Endothelial cell of umbilical vein (primary cell): ENCODE data around the gene CYP19A1. TPM values are rescaled to one million over a fixed set of nuclear protein-coding genes. Genes with fewer than 3 reads are reported as not detected.

Source experiments
- BruUV-seq: library from RNA; stranded (reverse); fragments of 400-500 nt; replicated peaks from 2 replicates; lab custom pipeline; 2021; lab: Mats Ljungman, UMichigan
- CTCF ChIA-PET: fragments of 300-600, 350-600 bp; sonication (Branson Sonifier 250); formaldehyde crosslinking; loops from one replicate; lab custom pipeline; 2021; ENCODE audit warnings: antibody characterized with exemption, inconsistent platforms; lab: Charles Lee
- POLR2A ChIA-PET: fragments of 300-600, 350-600 bp; sonication (Branson Sonifier 250); formaldehyde crosslinking; loops from one replicate; lab custom pipeline; 2021; ENCODE audit warnings: antibody characterized with exemption, inconsistent platforms; lab: Charles Lee
- DNase-seq: peaks from one replicate; pipeline ENCODE4 v3.0.0-alpha.2; 2011; ENCODE audit warnings: low read depth, low spot score
- FAIRE-seq: peaks from 2 replicates; lab custom pipeline; 2011; peaks lifted over from hg19 to GRCh38; lab: Jason Lieb, UNC
- H2AFZ ChIP-seq: 2 replicates; pipeline ENCODE4 v1.6.0; 2012; ENCODE audit warnings: low read depth, low read length, control low read depth, inconsistent platforms
- H3K27ac ChIP-seq: 2 replicates; pipeline ENCODE4 v1.5.1; 2011; ENCODE audit warnings: low read depth, mild to moderate bottlenecking, control low read depth, low read length, moderate library complexity; ENCODE audit not compliant: insufficient read depth
- H3K27me3 ChIP-seq, 2 experiments: 2 replicates each; pipeline versions ENCODE4 v1.6.0 to v1.6.1; 2011; ENCODE audit warnings: low read length in 2 of 2, mixed read lengths in 1 of 2; ENCODE audit not compliant: control insufficient read depth in 2 of 2, insufficient read depth in 2 of 2
- H3K36me3 ChIP-seq, 2 experiments: 2 replicates in 1 of 2; 3 replicates in 1 of 2; pipeline ENCODE4 v1.5.1; 2011; ENCODE audit warnings: low read length in 2 of 2, mild to moderate bottlenecking in 1 of 2, moderate library complexity in 1 of 2; ENCODE audit not compliant: control insufficient read depth in 2 of 2, insufficient read depth in 2 of 2; ENCODE audit errors: extremely low read depth in 1 of 2
- H3K4me1 ChIP-seq: 3 replicates; pipeline ENCODE4 v1.5.1; 2011; ENCODE audit warnings: mild to moderate bottlenecking, low read length; ENCODE audit not compliant: control insufficient read depth, insufficient read depth; ENCODE audit errors: extremely low read depth
- H3K4me2 ChIP-seq: 2 replicates; pipeline ENCODE4 v1.6.1; 2011; ENCODE audit warnings: low read length, control low read depth, mixed read lengths; ENCODE audit not compliant: insufficient read depth
- H3K4me3 ChIP-seq, 3 experiments: fragments of 200-600 bp in 1 of 3; sonication (generic), shearing (Covaris generic) in 1 of 3; replicated peaks in 1 of 3; 2 replicates each; pipeline ENCODE4 v1.5.1; 2011 to 2016; ENCODE audit warnings: control low read depth in 3 of 3, low read length in 3 of 3, mild to moderate bottlenecking in 2 of 3, inconsistent platforms in 1 of 3, low read depth in 1 of 3, moderate library complexity in 1 of 3; ENCODE audit not compliant: insufficient read depth in 1 of 3
- H3K79me2 ChIP-seq: 2 replicates; pipeline ENCODE4 v1.6.0; 2012; ENCODE audit warnings: low read length, inconsistent platforms; ENCODE audit not compliant: control insufficient read depth, insufficient read depth
- H3K9ac ChIP-seq: replicated peaks from 2 replicates; pipeline ENCODE3; 2011; ENCODE audit warnings: low read length, control low read depth; ENCODE audit not compliant: insufficient read depth; ENCODE audit errors: extremely low read depth
- H3K9me1 ChIP-seq: replicated peaks from 3 replicates; pipeline ENCODE4 v1.6.0; 2011; ENCODE audit warnings: mild to moderate bottlenecking, low read length; ENCODE audit not compliant: control insufficient read depth, insufficient read depth; ENCODE audit errors: extremely low read depth
- H3K9me3 ChIP-seq: replicated peaks from 2 replicates; pipeline ENCODE4 v1.5.1; 2012; ENCODE audit warnings: low read length, inconsistent platforms; ENCODE audit not compliant: control insufficient read depth, insufficient read depth
- H4K20me1 ChIP-seq: replicated peaks from 2 replicates; pipeline ENCODE3; 2011; ENCODE audit warnings: mild to moderate bottlenecking, low read length; ENCODE audit not compliant: control insufficient read depth, insufficient read depth; ENCODE audit errors: extremely low read depth
- EZH2 ChIP-seq: IDR thresholded peaks from 2 replicates; pipeline ENCODE4 v1.6.1; 2012; ENCODE audit warnings: borderline replicate concordance, low read depth, mild to moderate bottlenecking, moderate library complexity, low read length, inconsistent platforms; ENCODE audit not compliant: severe bottlenecking
- FOS ChIP-seq: IDR thresholded peaks from 2 replicates; pipeline ENCODE4 v1.6.1; 2011; ENCODE audit warnings: mild to moderate bottlenecking, low read length, moderate library complexity, borderline replicate concordance; ENCODE audit not compliant: insufficient read depth
- GATA2 ChIP-seq: IDR thresholded peaks from 2 replicates; pipeline ENCODE4 v1.7.0; 2011; ENCODE audit warnings: low read depth, mild to moderate bottlenecking, moderate library complexity, mixed read lengths, low read length; ENCODE audit not compliant: insufficient read length, insufficient read depth
- JUN ChIP-seq: IDR thresholded peaks from 2 replicates; pipeline ENCODE4 v1.6.1; 2011; ENCODE audit warnings: borderline replicate concordance, low read depth; ENCODE audit not compliant: insufficient read length, insufficient read depth
- MYC ChIP-seq: IDR thresholded peaks from one replicate; pipeline ENCODE4 v1.6.1; 2011; ENCODE audit warnings: mild to moderate bottlenecking, low read depth, low read length
- POLR2A ChIP-seq: IDR thresholded peaks from 2 replicates; pipeline ENCODE4 v1.6.1; 2012; ENCODE audit warnings: low read depth, mild to moderate bottlenecking, control low read depth, low read length
- POLR2AphosphoS5 ChIP-seq: IDR thresholded peaks from 2 replicates; pipeline ENCODE4 v1.6.1; 2012; ENCODE audit warnings: low read depth, mild to moderate bottlenecking, control low read depth, low read length, moderate library complexity; ENCODE audit not compliant: insufficient read depth
- dilution Hi-C: fragments of 300-500 bp; cut with MboI; formaldehyde crosslinking; loops from one replicate; pipeline ENCODE4 v1.15.0; 2019; ENCODE audit warnings: low sequenced_read_pairs; ENCODE audit not compliant: extremely low pct_ligation_motif_present
- intact Hi-C: fragments of 100-400 bp; cut with micrococcal nuclease; formaldehyde crosslinking; loops from one replicate; pipeline ENCODE4 v1.10.0; 2022
- polyA plus RNA-seq, 4 experiments: library from polyadenylated mRNA; depleted of rRNA in 3 of 4; stranded (reverse) in 3 of 4; unstranded in 1 of 4; fragments of >200 nt; gene quantifications; 2 replicates each; pipeline versions ENCODE4 v1.2.1 to v1.2.3, GENCODE V29; 2011 to 2012; ENCODE audit warnings: missing spikeins in 1 of 4
- total RNA-seq: library from RNA; stranded (reverse); gene quantifications from 2 replicates; pipeline ENCODE4 v1.2.3, GENCODE V29; 2021
- TF ChIP-seq, protein P1 (sequence below): IDR thresholded peaks from 2 replicates; pipeline ENCODE4 v1.6.1; 2011; ENCODE audit not compliant: insufficient read depth, insufficient read length
- TF ChIP-seq, protein P2 (sequence below), 2 donors: IDR thresholded peaks; 1 replicate in 1 of 2; 2 replicates in 1 of 2; pipeline ENCODE4 v1.5.1; 2011; ENCODE audit warnings: low read length in 2 of 2, mild to moderate bottlenecking in 2 of 2, moderate library complexity in 2 of 2, control low read depth in 1 of 2, inconsistent platforms in 1 of 2, low read depth in 1 of 2; ENCODE audit not compliant: insufficient read depth in 1 of 2; ENCODE audit errors: extremely low read depth in 1 of 2

Gene CYP19A1
- total and polyA plus RNA-seq, 2 donors (not counting 3 experiments of a cell fraction or from before 2014, with no cell fraction given): not detected

DNA sequence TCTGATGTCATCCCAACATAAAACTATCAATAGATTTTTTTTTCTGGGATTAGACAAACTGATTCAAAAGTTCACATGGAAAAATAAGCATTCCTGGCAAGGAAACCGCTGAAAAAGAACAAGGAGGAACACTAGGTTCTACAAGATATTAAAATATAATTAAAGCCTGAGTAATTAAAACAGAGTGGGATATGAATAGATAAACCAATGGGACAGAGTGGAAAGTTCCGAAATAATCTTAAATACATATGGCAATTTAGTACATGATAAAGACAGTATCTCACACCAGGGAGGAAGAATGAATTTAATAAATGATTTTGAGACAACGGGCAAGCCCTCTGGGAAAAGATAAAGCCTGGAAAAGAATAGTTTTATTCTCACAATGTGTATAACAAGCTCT is 7.7 kb upstream of the CYP19A1 start:
- Histone ChIP-seq H2AFZ (no peak overlapping the region), H3K36me3 (no peaks in the 10 kb centered on the region), H3K4me1 (no peaks in the 10 kb centered on the region), H3K9me3 (no peaks in the 10 kb centered on the region), H3K4me2 (no peak overlapping the region), H3K9ac (no peak overlapping the region), H3K27ac (no peak overlapping the region), H4K20me1 (no peaks in the 10 kb centered on the region), H3K79me2 (no peaks in the 10 kb centered on the region), H3K4me3 (no peak overlapping the region), H3K9me1 (no peaks in the 10 kb centered on the region), H3K27me3 (peaks cover 75 to 95% of the 10 kb centered on the region in 2 experiments)
- TF ChIP-seq MYC (no peak), JUN (no peak), GATA2 (no peak), POLR2AphosphoS5 (no peak), FOS (no peak), EZH2 (no peak), POLR2A (no peak)
- TF ChIP-seq, protein P1, sequence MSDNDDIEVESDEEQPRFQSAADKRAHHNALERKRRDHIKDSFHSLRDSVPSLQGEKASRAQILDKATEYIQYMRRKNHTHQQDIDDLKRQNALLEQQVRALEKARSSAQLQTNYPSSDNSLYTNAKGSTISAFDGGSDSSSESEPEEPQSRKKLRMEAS: no peak
- TF ChIP-seq, protein P2, sequence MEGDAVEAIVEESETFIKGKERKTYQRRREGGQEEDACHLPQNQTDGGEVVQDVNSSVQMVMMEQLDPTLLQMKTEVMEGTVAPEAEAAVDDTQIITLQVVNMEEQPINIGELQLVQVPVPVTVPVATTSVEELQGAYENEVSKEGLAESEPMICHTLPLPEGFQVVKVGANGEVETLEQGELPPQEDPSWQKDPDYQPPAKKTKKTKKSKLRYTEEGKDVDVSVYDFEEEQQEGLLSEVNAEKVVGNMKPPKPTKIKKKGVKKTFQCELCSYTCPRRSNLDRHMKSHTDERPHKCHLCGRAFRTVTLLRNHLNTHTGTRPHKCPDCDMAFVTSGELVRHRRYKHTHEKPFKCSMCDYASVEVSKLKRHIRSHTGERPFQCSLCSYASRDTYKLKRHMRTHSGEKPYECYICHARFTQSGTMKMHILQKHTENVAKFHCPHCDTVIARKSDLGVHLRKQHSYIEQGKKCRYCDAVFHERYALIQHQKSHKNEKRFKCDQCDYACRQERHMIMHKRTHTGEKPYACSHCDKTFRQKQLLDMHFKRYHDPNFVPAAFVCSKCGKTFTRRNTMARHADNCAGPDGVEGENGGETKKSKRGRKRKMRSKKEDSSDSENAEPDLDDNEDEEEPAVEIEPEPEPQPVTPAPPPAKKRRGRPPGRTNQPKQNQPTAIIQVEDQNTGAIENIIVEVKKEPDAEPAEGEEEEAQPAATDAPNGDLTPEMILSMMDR (IDR thresholded peaks at IDR 0.05; ENCODE audit: extremely low read depth in 1 of 2, insufficient read depth in 1 of 2, low read depth in 1 of 2, low read length in 2 of 2): no peak
- FAIRE-seq (no peak), DNase-seq (no peak)
- BruUV-seq: no TSS peak
- ChIA-PET CTCF (no interaction called here), POLR2A (no interaction called here)
- dilution Hi-C loops (no loop called here), intact Hi-C loops (no loop called here)
